GM21447 (cell line): ENCODE results near the gene C19orf73.
A peak's percentile ranks its signal among the peaks of the same experiment; 100 is the strongest.
"Not testable (repeated sequence)": the region's sequence is repeated elsewhere in the genome, so short reads cannot be mapped to it uniquely, and the experiment has no call there.

Experiments used
- ATAC-seq: cut with Tn5 transposase; IDR thresholded peaks from one replicate; pipeline ENCODE4 v1.9.1; 2021; ENCODE audit not compliant: unreplicated experiment

The C19orf73 gene

GRCh38 chr19:49148784-49149651, 30.1 kb upstream of the C19orf73 start:
- ATAC-seq: no peak

DNA sequence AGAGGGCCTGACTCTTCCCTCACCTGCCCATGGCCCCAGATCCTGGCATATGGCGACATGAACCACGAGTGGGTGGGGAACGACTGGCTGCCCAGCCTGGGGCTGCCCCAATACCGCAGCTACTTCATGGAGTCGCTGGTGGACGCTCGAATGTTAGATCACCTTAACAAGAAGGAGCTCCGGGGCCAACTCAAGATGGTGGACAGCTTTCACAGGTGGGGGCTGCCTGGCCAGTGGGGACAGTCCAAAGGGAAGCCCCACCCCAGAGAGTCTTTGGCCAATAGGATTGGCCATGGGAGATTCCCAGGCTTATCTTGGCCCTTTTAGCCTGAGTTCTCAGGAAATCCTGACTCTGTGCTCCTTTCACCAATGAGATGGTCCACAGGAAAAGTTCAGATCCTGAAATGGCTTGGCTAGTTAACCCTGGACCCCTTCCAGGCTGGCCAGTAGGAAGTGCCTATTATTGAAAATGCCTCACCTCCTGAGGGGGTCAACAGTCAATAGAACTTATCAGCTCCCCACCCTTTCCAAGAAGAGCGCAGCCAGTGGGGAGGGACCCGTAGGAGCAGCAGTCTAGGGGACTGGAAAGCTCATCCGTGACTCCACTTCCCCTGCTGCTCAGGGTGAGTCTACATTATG, 29.2 kb upstream of the C19orf73 start:
- no peak for ATAC-seq

DNA sequence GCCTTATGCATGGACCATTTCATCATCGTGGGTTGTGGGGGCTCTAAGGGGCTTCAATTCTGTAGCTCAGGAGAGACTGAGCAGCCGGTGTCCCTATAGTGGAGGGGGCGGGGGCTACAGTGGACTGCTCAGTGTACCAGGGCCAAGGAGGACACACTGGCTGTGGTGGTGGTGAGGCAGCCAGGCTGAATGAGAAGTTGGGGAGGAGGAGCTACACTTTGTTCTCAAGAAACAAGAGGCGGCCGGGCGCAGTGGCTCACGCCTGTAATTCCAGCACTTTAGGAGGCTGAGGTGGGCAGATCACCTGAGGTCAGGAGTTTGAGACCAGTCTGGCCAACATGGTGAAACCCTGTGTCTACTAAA, 27.4 kb upstream of the C19orf73 start:
- not testable (repeated sequence) for ATAC-seq

DNA sequence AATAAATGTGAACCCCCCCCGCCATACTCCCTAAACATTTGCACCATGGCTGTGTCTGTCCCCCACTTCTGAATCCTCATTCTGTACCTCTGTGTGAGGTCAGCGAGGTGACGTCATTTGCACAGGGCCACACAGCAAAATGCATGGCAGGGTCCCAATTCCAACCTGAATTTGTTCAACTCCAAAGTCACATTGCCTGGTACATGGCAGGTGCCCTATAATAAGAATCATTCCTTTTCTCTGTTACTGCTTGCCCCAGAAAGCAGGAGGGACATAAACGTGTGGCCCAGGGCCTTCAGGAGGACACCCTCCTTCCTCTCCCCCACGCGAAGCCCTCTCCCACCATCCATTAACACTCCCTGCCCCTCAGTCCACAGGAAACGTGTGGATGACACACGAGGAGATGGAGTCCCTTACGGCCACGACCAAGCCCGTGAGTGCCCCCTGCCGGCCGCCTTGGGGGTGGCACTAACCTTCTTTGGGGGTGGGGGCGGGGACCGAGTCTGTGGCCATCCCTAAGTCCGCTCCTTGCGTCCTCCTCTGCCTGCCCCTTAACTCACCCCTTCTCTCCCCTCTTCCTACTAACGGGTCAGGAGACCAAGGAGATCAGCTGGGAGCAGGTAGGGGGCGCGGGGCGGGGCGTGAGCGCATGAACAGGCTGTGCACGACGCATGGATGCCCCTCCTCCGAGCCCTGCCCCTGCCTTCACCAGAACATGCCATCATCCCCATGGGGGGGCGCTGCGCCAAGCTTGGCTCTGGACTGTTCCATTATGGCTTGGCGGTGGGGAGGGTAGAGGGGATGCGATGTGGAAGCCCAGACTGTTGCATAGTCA, 26.8 kb upstream of the C19orf73 start:
- ATAC-seq: no peak

DNA sequence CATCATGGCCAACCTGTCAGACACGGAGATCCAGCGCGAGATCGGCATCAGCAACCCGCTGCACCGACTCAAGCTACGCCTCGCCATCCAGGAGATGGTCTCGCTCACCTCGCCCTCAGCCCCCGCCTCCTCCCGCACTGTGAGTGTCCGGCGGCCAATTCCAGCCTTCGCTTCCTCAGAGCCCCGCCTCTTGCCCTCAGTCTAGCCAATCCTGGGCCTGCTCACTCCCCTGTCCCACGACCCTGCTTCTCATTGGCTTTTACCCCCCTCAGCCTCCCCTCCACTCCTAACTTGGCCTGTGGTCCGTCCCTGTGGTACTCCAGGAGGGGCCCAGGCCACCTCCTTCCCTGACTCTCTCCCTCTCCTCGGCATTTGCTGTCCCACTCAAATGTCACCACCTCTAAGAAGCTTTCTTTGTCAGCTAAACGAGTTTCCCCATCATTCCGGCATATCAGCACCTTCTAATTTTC, 24.0 kb upstream of the C19orf73 start:
- no peak for ATAC-seq

DNA sequence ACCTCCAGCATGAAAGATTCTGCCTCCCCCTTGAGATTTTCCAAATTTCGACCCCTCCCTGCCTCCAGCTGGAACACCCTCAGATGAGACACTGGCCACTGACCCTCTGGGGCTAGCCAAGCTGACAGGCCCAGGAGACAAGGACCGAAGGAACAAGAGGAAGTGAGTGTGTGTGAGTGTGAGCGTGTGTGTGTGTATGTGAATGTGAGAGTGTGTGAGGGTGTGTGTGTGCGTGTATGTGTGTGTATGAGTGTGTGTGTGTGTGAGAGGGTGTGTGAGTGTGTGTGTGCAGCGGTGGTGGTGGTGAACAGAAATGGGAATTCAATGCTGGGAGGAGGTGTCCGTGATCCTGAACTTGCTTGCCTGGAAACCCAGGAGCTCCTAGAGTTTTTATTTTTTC, 22.4 kb upstream of the C19orf73 start:
- ATAC-seq: no peak

DNA sequence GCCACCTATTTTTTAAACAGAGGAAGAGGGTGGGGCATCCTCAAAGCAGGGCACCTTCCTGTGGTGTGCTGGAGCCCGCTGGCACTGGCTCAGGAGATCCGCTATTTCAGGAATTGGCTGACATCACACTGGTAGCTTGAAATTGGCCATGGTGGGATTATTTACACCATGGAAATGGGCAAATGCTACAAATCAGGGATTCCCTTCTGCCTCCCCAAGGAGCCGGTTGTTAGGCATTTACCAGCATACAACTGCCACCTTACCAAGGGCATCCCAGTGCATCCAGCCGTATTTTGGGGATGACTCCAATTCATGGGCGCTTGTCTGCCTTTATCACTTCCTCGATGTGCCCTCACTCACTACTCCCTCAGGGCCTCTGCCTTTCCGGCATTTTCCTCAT, 22.0 kb upstream of the C19orf73 start:
- ATAC-seq: no peak

GRCh38 chr19:49136771-49137171, 17.8 kb upstream of the C19orf73 start:
- ATAC-seq: no peak

- no peak for ATAC-seq
These were observed 16.7 kb upstream of the C19orf73 start for GRCh38 chr19:49135686-49136085.

DNA sequence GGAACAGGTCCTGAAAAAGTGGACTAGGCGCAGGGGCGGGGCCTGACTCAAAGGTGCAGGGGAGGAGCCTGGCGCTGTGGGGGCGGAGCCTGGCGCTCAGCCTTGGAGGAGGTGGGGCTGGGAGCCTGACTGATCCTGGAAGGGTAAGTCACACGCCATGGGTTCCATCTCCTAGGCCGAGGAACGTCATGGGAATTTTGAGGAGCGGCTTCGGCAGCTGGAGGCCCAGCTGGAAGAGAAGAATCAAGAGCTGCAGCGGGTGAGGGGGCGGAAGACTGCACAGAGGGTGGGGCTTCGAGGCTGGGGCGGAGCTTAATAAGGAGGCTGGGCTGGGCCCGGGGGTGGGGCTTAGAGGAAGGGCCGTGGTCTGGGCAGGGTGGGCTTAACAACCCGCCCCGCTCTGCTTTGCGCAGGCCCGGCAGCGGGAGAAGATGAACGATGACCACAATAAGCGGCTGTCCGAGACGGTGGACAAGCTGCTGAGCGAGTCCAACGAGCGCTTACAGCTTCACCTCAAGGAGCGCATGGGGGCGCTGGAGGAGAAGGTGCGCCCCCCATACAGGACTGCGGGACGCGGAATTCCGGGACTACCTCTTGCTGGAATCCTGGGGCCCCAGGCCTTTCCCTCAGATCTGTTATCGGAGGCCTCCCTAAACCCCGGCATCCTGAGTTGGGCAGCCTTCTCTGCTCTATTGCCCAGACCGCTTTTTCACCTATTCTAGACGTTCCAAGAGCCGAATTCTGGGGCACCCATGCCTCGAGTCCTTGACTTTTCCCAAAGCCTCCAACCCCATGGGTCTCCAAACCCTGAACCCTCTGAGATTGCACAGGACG, 14.9 kb upstream of the C19orf73 start:
- no peak for ATAC-seq

DNA sequence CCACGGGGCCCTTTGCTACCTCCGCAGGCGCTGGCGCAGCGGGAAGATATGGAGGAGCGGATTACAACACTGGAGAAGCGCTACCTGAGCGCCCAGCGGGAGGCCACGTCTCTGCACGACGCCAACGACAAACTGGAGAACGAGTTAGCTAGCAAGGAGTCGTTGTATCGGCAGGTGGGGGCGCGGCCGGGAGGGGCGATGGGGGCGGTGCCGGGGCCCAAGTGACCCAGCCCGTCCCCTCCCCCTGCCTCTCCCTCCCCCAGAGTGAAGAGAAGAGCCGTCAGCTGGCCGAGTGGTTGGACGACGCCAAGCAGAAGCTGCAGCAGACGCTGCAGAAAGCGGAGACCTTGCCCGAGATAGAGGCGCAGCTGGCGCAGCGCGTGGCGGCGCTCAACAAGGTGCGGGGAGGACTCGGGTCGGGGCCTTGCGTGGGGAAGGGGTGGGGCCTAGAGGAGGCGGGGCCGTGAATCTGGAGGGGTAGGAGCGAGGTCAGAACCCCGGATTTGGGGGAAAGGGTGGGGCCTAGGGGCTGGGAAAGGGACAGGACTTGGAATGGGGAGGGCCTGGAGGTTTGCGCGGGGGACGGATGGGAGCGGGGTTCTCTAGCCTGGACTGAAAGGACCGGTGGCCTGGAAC, 14.1 kb upstream of the C19orf73 start:
- ATAC-seq: no peak

DNA sequence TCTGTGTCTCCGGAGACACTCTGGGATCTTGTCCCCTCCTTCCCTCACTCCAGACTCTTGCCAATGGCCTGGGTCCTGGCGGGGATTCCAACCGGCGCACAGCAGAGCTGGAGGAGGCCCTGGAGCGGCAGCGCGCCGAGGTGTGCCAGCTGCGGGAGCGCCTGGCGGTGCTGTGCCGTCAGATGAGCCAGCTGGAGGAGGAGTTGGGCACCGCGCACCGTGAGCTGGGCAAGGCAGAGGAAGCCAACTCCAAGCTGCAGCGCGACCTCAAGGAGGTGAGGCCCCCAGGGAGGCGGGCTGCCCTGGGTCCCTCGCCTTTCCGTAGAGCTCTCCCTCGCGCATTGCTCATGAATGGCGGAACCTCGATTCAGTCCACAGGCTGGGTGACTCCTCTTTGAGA, 11.4 kb upstream of the C19orf73 start:
- ATAC-seq: no peak

DNA sequence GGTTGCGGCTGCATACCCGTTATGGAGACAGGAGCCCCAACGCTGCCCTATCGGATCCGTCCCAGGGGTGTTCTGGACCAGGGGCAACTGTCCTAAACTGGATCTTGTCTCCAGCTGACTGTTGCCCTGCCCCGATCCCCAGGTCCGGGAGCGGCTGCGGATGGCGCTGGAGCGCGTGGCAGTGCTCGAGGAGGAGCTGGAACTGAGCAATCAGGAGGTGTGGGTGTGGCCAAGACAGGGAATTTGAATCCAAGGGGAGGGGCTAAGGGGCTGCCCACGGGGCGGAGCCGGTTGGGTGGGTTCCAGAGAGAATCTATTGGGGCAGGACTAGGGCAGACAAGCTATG, 10.3 kb upstream of the C19orf73 start:
- no peak for ATAC-seq

- ATAC-seq: no peak
These were observed 9.7 kb upstream of the C19orf73 start for GRCh38 chr19:49128545-49129237.

- ATAC-seq: peak; percentile 84
These were observed 9.0 kb upstream of the C19orf73 start for GRCh38 chr19:49127674-49128544.

DNA sequence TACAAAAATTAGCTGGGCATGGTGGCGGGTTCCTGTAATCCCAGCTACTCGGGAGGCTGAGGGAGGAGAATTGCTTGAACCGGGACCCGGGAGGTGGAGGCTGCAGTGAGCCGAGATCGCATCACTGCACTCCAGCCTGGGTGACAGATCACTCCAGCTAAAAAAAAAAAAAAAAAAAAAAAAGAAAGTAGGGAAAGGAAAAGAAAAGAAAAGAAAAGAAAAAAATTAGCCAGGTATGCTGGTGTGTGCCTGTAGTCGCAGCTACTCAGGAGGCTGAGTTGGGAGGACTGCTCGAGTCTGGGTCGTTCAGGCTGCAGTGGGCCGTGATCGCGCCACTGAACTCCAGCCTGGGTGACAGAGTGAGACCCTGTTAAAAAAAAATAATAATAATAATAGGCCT, 8.3 kb upstream of the C19orf73 start:
- not testable (repeated sequence) for ATAC-seq

DNA sequence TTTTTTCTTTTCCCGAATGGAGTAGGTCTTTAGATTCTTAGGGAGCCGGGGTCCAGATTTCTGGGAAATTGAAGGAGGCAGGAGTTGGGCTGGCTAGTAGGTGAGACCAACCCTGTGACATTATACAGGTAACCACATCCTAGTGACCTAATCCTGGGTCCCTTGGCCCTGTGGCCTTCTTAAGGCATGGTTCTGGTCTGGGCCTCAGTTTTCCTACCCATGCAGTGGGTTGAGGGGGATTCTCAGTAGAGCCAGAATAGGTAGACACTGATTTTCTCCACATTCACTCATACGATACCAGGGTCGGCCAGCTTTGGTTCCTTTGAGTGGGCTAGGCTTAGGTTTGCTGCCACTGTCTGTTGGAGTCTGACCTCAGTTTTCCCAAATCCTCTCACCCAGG, 7.6 kb upstream of the C19orf73 start:
- ATAC-seq: no peak

GRCh38 chr19:49125025-49125731, 6.2 kb upstream of the C19orf73 start:
- no peak for ATAC-seq
